ENCODE results near the gene HASPIN. TPM values are rescaled to one million over a fixed set of nuclear protein-coding genes. Genes with fewer than 3 reads are reported as not detected.

The HASPIN gene
- total and polyA plus RNA-seq, 2 experiments from 2014 or later = 6.1 to 35.1 TPM

- H3K4me1 Mint-ChIP-seq = peaks cover 10% of the 10 kb centered on the region
- Histone ChIP-seq H3K9me2 (ENCODE audit: insufficient read depth) (no peaks in the 10 kb centered on the region), H3K36me3 (ENCODE audit: insufficient read depth) (no peaks in the 10 kb centered on the region), H3F3A (replicated peaks; ENCODE audit: low read depth) (peaks cover 6% of the 10 kb centered on the region), H3K27ac (ENCODE audit: low read depth) (0 out of 2 replicates have a peak overlapping the region, but pooled peaks have one; percentile 50), H3K4me3 (no peak overlapping the region), H3K79me2 (replicated peaks; ENCODE audit: insufficient read depth) (no peaks in the 10 kb centered on the region), H3K4me1 (ENCODE audit: insufficient read depth) (no peaks in the 10 kb centered on the region), H3K27me3 (ENCODE audit: insufficient read depth) (no peaks in the 10 kb centered on the region), H4K20me1 (replicated peaks; ENCODE audit: insufficient read depth) (no peaks in the 10 kb centered on the region), H2AFZ (peak overlapping the region; percentile 72), H3K4me2 (no peak overlapping the region)
- DNase-seq (ENCODE audit: low spot score) (peak; percentile 65), ATAC-seq (peak; percentile 59)
- H3K4me3 Mint-ChIP-seq = no peak overlapping the region
- peaks cover 4% of the 10 kb centered on the region for H3K27me3 Mint-ChIP-seq (ENCODE audit: insufficient read depth, low read depth, poor library complexity)
- no peaks in the 10 kb centered on the region for H3K36me3 Mint-ChIP-seq (ENCODE audit: low read depth)
- TF ChIP-seq EZH2 (IDR thresholded peaks at IDR 0.05; ENCODE audit: low read depth, unreplicated experiment) (no peak), CREB1 (CRISPR knock-in tag; IDR thresholded peaks at IDR 0.05; ENCODE audit: low read depth) (no peak), REST (IDR thresholded peaks at IDR 0.05; ENCODE audit: unreplicated experiment) (no peak), JUNB (IDR thresholded peaks at IDR 0.05; ENCODE audit: unreplicated experiment) (no peak), ZNF114 (CRISPR knock-in tag; IDR thresholded peaks at IDR 0.05) (no peak), STAT1 (IDR thresholded peaks at IDR 0.05; ENCODE audit: unreplicated experiment) (no peak), ZNF462 (CRISPR knock-in tag; IDR thresholded peaks at IDR 0.05) (no peak), EZH2phosphoT487 (IDR thresholded peaks at IDR 0.05; ENCODE audit: unreplicated experiment) (no peak), CTCF (conservative IDR thresholded peaks at IDR 0.05; ENCODE audit: low read depth in 2 of 2) (no peak), ZNF331 (CRISPR knock-in tag; IDR thresholded peaks at IDR 0.05; ENCODE audit: low read depth) (no peak), ETS1 (IDR thresholded peaks at IDR 0.05) (no peak), NANOG (IDR thresholded peaks at IDR 0.05; ENCODE audit: borderline replicate concordance) (no peak), POLR2AphosphoS5 (IDR thresholded peaks at IDR 0.05; ENCODE audit: low read depth) (no peak)
- H3K9me3 Mint-ChIP-seq = no peaks in the 10 kb centered on the region
- H3K27ac Mint-ChIP-seq = peak overlapping the region; percentile 72
Measured at GRCh38 chr17:3688027-3688553, 35.6 kb upstream of the HASPIN start.

All from GM23338 (cell line).